Measurements from ENCODE around the gene RALGPS2.

Gene RALGPS2

GRCh38 chr1:178970184-178970583 is 245.1 kb downstream of the RALGPS2 start:
- H3K36me3 Mint-ChIP-seq, result no peaks in the 10 kb centered on the region
- H3K4me3 Mint-ChIP-seq, result no peak overlapping the region
- H3K27ac Mint-ChIP-seq, result no peak overlapping the region
- peaks cover 7% of the 10 kb centered on the region for H3K4me1 Mint-ChIP-seq (ENCODE audit: low read depth)
- peaks cover 4% of the 10 kb centered on the region for H3K27me3 Mint-ChIP-seq
- H3K9me3 Mint-ChIP-seq (ENCODE audit: low read depth), result no peaks in the 10 kb centered on the region

Data from activated naive CD8-positive, alpha-beta T cell (primary cell).